Mucosa of descending colon (tissue), 3 donors: Measurements from ENCODE around the gene RIN3. TPM values are rescaled to one million over a fixed set of nuclear protein-coding genes. Genes with fewer than 3 reads are reported as not detected.
A peak's percentile ranks its signal among the peaks of the same experiment; 100 is the strongest.

Experiments
- ATAC-seq: fragments of 200-7000 bp; cut with Tn5 transposase; one replicate; pipeline ENCODE4 v1.9.1; 2020; ENCODE audit warnings: mild to moderate bottlenecking, moderate library complexity
- DNase-seq, 3 donors: peaks; one replicate each; pipeline ENCODE4 v3.0.0-alpha.2; 2020
- H3K36me3 ChIP-seq: fragments of 200-600 bp; one replicate; pipeline ENCODE4 v1.8.0; 2021; ENCODE audit warnings: low read depth, mild to moderate bottlenecking
- H3K4me1 ChIP-seq: fragments of 200-600 bp; one replicate; pipeline ENCODE4 v1.8.0; 2021; ENCODE audit warnings: low read depth, mild to moderate bottlenecking
- H3K4me3 ChIP-seq: fragments of 200-600 bp; one replicate; pipeline ENCODE4 v1.8.0; 2021; ENCODE audit warnings: mild to moderate bottlenecking
- H3K9me3 ChIP-seq: fragments of 200-600 bp; one replicate; pipeline ENCODE4 v1.8.0; 2021; ENCODE audit warnings: mild to moderate bottlenecking
- CTCF ChIP-seq: fragments of 200-600 bp; IDR thresholded peaks from one replicate; pipeline ENCODE4 v1.8.0; 2022; ENCODE audit warnings: antibody characterized with exemption, mild to moderate bottlenecking
- intact Hi-C, 2 donors: fragments of 100-400 bp; cut with DNase I in 1 of 2; cut with micrococcal nuclease in 1 of 2; formaldehyde crosslinking; loops; one replicate each; pipeline versions ENCODE4 v1.11.0 to v1.11.1; 2022; cut with DNase I, micrococcal nuclease
- total RNA-seq, 3 donors: library from RNA; stranded (reverse); fragmentation: NEBNext Ultra II Directional in 2 of 3; extraction: Animal tissue kit (Norgen Biotek cat#: 25700) in 2 of 3; gene quantifications; one replicate each; pipeline versions ENCODE4 v1.2.1 to v1.2.4, GENCODE V29; 2021 to 2023
- donor health status: DM: no; HTN: no; CAD: no; lungs with moderate emphysema.
- donor health status: DM: no; HTN: no; CAD: no.
- donor health status: DM: no; HTN: yes; CAD: no.

RIN3 gene
- total RNA-seq, 3 donors from 2014 or later = 26.2 to 51.0 (median 32.9) TPM

GRCh38 chr14:92590941-92591340 is 77.4 kb downstream of the RIN3 start:
- peaks cover 5% of the 10 kb centered on the region for H3K4me1 ChIP-seq
- no peaks in the 10 kb centered on the region for H3K9me3 ChIP-seq
- TF ChIP-seq CTCF = no peak
- no peaks in the 10 kb centered on the region for H3K36me3 ChIP-seq
- H3K4me3 ChIP-seq = no peak overlapping the region
- ATAC-seq = no peak
- no peak for DNase-seq
- intact Hi-C loops = no loop called here

DNA sequence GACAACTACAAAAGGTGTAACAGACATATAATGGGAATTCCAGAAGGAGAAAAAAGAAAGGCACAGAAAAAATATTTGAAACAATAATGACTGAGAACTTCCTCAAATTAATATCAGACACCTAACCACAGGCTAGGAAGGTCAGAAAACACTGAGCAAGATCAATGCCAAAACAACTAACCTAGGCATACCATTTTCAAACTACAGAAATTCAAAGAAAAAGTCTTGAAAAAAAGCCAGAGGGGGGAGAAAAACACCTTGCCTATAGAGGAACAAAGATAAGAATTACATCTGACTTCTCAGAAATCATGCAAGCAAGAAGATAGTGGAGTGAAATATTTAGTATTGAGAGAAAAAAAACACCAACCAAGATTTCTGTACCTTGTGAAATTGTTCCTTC is 77.8 kb downstream of the RIN3 start:
- DNase-seq = no peak
- H3K4me1 ChIP-seq = peaks cover 5% of the 10 kb centered on the region
- no peaks in the 10 kb centered on the region for H3K36me3 ChIP-seq
- no peak for ATAC-seq
- TF ChIP-seq CTCF = no peak
- H3K4me3 ChIP-seq = no peak overlapping the region
- no peaks in the 10 kb centered on the region for H3K9me3 ChIP-seq
- intact Hi-C loops = no loop called here

GRCh38 chr14:92595267-92595666 is 81.7 kb downstream of the RIN3 start:
- no peak for TF ChIP-seq CTCF
- no peak for ATAC-seq
- H3K9me3 ChIP-seq = no peaks in the 10 kb centered on the region

DNA sequence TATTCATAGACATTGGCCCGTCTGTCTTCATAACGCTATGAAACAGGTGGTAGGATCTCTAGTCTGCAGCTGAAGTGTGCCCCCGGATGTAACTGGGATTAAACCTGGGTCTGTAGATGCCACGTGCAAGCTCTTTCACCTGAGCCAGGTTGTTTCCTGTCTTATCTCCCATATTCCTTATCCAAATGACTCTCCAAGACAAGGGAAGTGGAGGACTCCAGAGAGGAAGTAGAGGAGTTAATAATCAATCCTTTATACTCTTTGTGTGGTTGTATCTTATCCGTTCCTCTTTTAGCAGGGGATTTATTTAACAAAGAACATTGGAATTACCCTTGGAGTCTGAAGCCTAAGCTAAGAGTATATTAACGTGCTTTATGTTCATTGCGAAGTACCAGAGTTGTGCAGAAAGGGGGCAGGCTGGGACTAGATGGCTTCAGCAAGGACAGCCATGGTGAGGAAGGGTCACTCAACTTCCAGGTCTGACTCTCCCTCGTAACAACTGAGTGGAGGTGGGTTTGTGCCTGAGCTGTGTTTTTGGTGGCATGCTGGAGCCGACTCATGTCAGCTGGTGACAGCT is 82.8 kb downstream of the RIN3 start:
- Histone ChIP-seq H3K4me3 (no peak overlapping the region), H3K4me1 (no peaks in the 10 kb centered on the region), H3K9me3 (no peaks in the 10 kb centered on the region), H3K36me3 (no peaks in the 10 kb centered on the region)
- DNase-seq (no peak), ATAC-seq (peak; percentile 75)
- no peak for TF ChIP-seq CTCF
- intact Hi-C loops = no loop called here

More at GRCh38 chr14:92595267-92595666, 81.7 kb downstream of the RIN3 start:
- Histone ChIP-seq H3K4me1 (no peaks in the 10 kb centered on the region), H3K4me3 (no peak overlapping the region), H3K36me3 (no peaks in the 10 kb centered on the region)
- intact Hi-C loops = no loop called here
- no peak for DNase-seq

GRCh38 chr14:92597906-92598905 is 84.6 kb downstream of the RIN3 start:
- intact Hi-C loops = no loop called here
- ATAC-seq = no peak

More at GRCh38 chr14:92597906-92598905, 84.6 kb downstream of the RIN3 start:
- no peak overlapping the region for H3K4me3 ChIP-seq
- H3K4me1 ChIP-seq = no peaks in the 10 kb centered on the region
- no peaks in the 10 kb centered on the region for H3K36me3 ChIP-seq
- no peaks in the 10 kb centered on the region for H3K9me3 ChIP-seq
- DNase-seq = no peak
- no peak for TF ChIP-seq CTCF
